ENCODE measurements around the gene GPT2.

GPT2 gene

GRCh38 chr16:46947900-46948547 lies 63.9 kb downstream of the GPT2 start:
- TF ChIP-seq CTCF (IDR thresholded peaks at IDR 0.05) (peak; percentile 58), ZFX (IDR thresholded peaks at IDR 0.05; ENCODE audit: borderline replicate concordance) (no peak)
- H3K27ac ChIP-seq: no peak overlapping the region

- no peak overlapping the region for H3K27ac ChIP-seq
- TF ChIP-seq CTCF (IDR thresholded peaks at IDR 0.05) (no peak), ZFX (IDR thresholded peaks at IDR 0.05; ENCODE audit: borderline replicate concordance) (no peak)
Measured at GRCh38 chr16:46948548-46949166, 64.5 kb downstream of the GPT2 start.

DNA sequence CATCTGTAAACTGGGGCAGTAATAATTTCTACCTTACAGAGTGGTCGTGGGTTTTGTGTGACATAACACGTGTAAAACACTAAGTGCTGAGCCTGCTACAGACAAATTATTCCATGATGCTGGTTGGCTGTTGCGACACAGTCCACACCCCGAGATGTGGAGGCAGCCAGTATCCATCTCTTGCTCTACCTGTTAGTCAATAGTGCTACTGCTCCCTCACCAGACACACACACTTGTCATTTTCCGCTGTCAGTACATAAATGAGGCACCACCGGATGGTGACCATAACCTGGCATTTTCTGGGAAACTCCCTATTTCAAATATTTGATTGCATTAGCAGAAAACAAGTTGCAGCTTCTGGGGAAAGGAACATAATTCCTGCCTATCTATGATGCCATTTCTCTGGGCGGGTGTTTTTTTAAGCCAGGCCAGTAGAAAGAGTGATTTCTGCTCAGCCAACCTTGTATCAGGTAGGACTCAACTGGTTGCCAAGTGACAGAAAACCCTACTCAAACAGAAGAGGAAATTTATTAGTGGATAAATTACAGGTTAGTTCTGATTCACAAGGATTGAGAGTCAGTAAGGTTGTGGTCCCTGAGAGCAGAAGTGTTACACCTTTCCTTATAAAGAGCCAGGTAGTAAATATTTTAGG lies 65.2 kb downstream of the GPT2 start:
- no peak overlapping the region for H3K27ac ChIP-seq
- TF ChIP-seq ZFX (IDR thresholded peaks at IDR 0.05; ENCODE audit: borderline replicate concordance) (no peak), CTCF (IDR thresholded peaks at IDR 0.05) (no peak)

DNA sequence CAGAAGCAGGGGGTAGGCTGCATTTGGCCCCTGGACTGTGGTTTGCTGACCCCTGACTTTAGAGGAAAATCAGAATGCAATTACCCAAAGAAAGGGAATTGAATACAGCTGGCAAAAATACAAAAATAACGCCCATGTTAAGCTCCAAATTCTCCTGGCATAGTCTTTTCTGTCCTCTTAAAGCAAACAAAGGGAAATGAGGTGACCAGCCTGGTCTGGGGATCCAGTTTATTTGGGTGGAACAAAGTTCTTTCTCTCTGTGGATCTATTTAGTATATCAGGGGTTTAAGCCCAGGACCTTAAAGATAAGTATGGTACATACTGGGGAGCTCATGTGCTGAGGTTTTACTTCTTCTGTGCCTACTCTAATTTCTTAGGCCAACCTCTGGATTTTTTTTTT lies 65.8 kb downstream of the GPT2 start:
- TF ChIP-seq CTCF (IDR thresholded peaks at IDR 0.05) (no peak), ZFX (IDR thresholded peaks at IDR 0.05; ENCODE audit: borderline replicate concordance) (no peak)
- no peak overlapping the region for H3K27ac ChIP-seq

- no peak for TF ChIP-seq CTCF (IDR thresholded peaks at IDR 0.05)
- TF ChIP-seq ZFX (IDR thresholded peaks at IDR 0.05; ENCODE audit: borderline replicate concordance): no peak
- peak overlapping the region; percentile 45 for H3K27ac ChIP-seq
Measured at GRCh38 chr16:46954562-46954961, 70.4 kb downstream of the GPT2 start.

DNA sequence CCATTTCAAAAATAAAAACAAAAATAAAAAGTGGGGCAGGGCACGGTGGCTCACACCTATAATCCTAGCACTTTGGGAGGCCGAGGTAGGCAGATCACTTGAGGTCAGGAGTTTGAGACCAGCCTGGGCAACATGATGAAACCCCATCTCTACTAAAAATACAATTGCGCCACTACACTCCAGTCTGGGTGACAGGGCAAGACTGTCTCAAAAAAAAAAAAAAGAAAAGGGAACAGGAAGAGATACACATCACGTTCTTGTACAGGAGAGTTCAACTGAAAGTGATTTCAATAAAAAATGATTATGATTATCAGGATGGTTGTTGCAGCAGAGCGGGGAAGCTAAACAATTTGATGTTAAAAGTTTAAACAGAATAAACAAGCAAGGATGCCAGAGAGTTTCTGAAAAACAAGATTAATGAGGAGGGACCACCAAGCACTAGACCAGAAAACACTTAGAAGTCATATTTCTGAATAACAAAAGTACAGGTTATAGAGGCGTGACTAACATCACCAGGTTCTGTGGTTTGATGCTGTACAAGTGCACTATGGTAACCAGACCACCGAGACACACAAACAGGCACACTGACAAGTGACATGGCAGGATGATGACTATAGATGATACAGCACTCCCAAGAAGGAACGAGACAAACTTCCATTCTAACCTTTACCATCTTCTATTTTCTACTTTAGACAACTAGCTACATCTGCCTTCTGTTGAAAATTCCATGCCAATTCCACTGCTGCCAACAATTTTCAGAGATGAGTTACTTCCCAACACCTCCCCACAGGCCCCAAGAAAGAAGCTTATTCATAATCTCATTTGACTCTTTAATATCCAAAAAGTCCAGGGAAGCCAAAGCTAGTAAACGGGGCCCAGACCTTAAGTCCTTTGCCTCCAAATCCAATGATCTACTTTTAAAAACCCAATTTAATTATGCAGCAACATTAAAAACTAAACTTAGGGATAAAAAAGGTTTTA lies 77.5 kb downstream of the GPT2 start:
- no peak overlapping the region for H3K27ac ChIP-seq
- TF ChIP-seq ZFX (IDR thresholded peaks at IDR 0.05; ENCODE audit: borderline replicate concordance): no peak
- TF ChIP-seq CTCF (IDR thresholded peaks at IDR 0.05): no peak
